ENCODE results near the gene CDK5R1.

- TF ChIP-seq, protein P1, sequence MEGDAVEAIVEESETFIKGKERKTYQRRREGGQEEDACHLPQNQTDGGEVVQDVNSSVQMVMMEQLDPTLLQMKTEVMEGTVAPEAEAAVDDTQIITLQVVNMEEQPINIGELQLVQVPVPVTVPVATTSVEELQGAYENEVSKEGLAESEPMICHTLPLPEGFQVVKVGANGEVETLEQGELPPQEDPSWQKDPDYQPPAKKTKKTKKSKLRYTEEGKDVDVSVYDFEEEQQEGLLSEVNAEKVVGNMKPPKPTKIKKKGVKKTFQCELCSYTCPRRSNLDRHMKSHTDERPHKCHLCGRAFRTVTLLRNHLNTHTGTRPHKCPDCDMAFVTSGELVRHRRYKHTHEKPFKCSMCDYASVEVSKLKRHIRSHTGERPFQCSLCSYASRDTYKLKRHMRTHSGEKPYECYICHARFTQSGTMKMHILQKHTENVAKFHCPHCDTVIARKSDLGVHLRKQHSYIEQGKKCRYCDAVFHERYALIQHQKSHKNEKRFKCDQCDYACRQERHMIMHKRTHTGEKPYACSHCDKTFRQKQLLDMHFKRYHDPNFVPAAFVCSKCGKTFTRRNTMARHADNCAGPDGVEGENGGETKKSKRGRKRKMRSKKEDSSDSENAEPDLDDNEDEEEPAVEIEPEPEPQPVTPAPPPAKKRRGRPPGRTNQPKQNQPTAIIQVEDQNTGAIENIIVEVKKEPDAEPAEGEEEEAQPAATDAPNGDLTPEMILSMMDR (IDR thresholded peaks at IDR 0.05): no peak
- no peak for TF ChIP-seq POLR2A (IDR thresholded peaks at IDR 0.05)
Measured at GRCh38 chr17:32486701-32487472, at the start of gene CDK5R1.
